ENCODE results near the gene SLC12A7.

The SLC12A7 gene

DNA sequence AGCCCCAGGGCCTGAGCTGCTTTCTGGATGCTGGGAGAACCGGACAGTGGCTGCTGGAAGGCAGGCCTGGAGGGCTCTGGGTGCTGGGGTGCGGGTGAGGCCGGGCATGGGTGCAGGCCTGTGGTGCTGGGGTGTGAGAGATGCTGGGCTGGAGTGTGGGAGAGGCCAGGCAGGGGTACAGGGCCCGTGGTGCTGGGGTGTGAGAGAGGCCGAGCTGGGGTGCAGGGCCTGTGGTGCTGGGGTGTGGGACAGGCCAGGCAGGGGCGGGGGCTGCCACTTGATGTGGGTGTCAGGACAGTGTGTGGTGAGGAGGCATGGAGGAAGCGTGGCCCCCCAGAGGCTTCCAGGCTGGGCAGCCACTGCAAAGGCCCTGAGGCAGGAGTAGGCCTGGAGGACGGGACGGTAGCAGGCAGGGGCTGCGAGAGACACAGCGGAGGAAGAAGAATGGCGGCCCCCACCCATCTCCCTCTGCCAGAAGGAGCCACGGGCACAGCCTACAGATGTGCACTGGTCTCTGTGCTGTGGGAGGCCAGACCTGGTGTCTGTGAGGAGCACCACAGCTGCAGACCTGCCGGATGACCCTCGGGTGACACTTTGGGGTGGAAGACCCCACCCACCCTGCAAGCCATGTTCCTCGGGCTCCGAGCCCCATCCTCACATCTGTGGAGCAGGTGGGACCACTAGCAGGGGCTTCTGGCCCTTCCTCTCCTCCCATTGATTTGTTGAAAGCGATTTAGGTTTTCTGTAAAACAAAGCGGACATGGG, 94.0 kb downstream of the SLC12A7 start:
- no peaks in the 10 kb centered on the region for H3K9me3 ChIP-seq (ENCODE audit: control insufficient read depth, insufficient read depth, low read length)
- H3K36me3 ChIP-seq (ENCODE audit: insufficient read depth, low read length): no peaks in the 10 kb centered on the region
- H3K4me1 ChIP-seq (ENCODE audit: insufficient read depth, low read length): no peaks in the 10 kb centered on the region
- no peak overlapping the region for H3K9ac ChIP-seq (ENCODE audit: low read depth, low read length)

DNA sequence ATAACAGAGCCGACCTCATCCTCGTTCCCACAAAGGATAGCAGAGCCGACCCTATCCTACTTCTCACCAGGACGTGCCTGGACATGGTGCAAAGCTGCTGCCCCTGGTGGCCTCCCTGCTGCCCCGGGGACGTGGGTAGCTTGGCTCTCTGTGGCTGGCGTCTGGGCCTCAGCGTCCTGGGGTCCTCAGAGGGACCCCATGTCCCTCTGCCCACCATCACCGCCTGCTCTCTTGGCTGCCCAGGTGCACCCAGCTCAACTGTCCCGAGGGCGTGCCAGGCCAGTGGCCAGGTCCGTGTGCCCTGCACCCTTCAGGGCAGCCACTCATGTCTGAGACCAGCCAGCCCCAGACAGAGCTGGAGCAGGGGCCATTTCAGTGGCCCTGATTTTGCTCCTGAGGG, 94.8 kb downstream of the SLC12A7 start:
- Histone ChIP-seq H3K4me1 (ENCODE audit: insufficient read depth, low read length) (no peaks in the 10 kb centered on the region), H3K9me3 (ENCODE audit: control insufficient read depth, insufficient read depth, low read length) (no peaks in the 10 kb centered on the region), H3K9ac (ENCODE audit: low read depth, low read length) (no peak overlapping the region), H3K36me3 (ENCODE audit: insufficient read depth, low read length) (no peaks in the 10 kb centered on the region)

DNA sequence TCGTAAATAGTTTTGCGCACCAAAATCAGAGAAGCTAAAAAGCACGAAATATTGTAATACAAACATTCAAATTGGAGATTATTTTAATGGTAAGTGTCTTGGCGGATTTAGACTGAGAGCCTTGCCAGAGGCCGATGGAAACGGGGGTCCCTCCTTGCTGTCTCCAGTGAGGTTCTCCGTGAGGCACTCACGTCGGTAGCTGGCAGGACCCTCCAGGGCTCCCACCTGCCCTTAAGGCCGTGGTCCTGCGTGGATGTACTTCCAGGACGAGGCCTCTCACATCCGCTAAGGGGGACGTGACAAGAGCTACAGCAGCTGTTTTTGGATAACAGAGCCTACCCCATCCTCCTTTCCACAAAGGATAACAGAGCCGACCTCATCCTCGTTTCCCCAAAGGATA, 95.4 kb downstream of the SLC12A7 start:
- no peaks in the 10 kb centered on the region for H3K36me3 ChIP-seq (ENCODE audit: insufficient read depth, low read length)
- no peaks in the 10 kb centered on the region for H3K4me1 ChIP-seq (ENCODE audit: insufficient read depth, low read length)

DNA sequence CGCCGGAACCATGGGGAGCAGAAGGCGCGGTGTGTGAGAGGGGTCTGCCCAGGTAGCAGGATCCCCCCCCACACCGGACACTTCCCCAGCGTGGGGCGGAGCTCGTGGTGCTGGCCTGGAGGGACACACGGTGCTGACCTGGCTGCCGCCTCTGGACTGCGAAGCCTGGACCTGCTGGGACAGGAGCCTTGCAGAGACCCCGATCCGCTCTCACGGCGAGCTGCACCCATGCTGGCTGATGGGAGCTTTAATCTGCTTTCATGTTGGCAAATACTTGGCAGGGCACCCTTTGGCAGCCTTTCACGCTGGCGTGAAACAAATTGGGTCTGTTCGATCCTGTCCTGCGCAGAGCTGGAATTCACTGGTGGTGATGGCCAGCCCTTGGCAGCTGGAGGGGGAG, 95.8 kb downstream of the SLC12A7 start:
- Histone ChIP-seq H3K4me1 (ENCODE audit: insufficient read depth, low read length) (peaks cover under 1% of the 10 kb centered on the region; the same call in 1 of the 2 replicates), H3K36me3 (ENCODE audit: insufficient read depth, low read length) (no peaks in the 10 kb centered on the region), H3K9me3 (ENCODE audit: control insufficient read depth, insufficient read depth, low read length) (no peaks in the 10 kb centered on the region), H3K9ac (ENCODE audit: low read depth, low read length) (no peak overlapping the region)

More for the DNA sequence above, 95.4 kb downstream of the SLC12A7 start:
- no peaks in the 10 kb centered on the region for H3K9me3 ChIP-seq (ENCODE audit: control insufficient read depth, insufficient read depth, low read length)
- H3K9ac ChIP-seq (ENCODE audit: low read depth, low read length): no peak overlapping the region

DNA sequence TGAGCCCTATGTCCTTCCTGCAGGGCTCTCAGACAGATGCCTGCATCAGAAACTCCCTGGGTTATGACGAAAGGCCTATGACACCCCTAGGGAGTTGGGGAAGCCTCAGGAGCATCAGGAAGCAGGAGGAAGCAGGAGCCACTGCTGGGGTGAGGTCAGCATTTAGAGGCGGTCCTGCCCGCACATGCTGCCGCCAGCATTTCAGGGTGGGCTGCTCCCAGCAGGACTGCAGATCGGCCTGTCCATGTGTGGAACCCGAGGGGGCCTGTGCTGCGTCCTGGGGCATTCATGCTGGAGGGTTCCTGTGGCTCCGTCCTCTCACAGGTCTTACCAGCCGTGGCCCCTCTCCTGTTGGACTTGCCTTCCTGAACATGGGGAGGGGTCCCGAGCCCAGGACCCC, 96.4 kb downstream of the SLC12A7 start:
- Histone ChIP-seq H3K36me3 (ENCODE audit: insufficient read depth, low read length) (no peaks in the 10 kb centered on the region), H3K4me1 (ENCODE audit: insufficient read depth, low read length) (peaks cover 2% of the 10 kb centered on the region; the same call in 1 of the 2 replicates), H3K9me3 (ENCODE audit: control insufficient read depth, insufficient read depth, low read length) (no peaks in the 10 kb centered on the region), H3K9ac (ENCODE audit: low read depth, low read length) (no peak overlapping the region)

DNA sequence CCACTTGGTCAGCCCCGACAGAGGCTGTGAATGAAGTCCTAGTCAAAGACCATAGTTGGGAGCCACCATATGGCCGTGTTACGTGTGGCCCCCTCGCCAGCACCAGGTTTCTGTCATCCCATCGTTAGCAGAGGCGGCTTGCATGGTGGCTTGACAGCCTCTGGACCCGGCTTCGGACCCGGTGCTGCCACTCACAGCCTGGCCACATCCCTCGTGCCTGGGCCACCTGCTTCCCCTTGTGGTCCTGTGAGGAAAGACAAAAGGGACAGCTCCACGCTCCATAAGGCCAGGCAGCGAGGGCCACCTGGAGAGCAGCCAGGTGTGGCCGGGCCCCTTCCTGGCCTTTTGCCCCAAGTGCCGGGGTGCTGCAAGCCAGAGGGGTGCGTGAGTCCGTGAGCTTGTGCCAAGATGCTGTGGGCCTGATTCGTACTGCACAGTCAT, 97.1 kb downstream of the SLC12A7 start:
- H3K36me3 ChIP-seq (ENCODE audit: insufficient read depth, low read length): no peaks in the 10 kb centered on the region

DNA sequence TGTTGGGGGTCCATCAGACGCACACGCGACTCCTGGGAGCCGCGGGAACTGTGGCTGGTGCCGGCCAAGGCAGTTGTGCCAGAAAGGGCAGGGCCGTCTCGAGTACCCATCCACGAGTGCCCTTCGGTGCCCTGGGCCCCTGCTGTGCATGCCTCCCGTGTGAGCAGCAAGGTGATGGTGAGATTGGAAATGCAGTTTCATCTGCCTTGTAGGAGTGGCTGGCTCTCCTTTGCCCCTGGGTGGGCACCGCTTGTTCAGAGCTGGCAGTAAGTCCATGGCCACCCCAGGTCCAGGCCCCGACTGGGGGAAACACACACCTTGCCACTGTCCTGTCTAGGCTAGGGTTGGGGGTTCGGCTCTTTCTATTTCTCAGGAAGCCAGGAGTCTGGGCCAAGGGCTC, 97.5 kb downstream of the SLC12A7 start:
- no peak overlapping the region for H3K9ac ChIP-seq (ENCODE audit: low read depth, low read length)
- H3K9me3 ChIP-seq (ENCODE audit: control insufficient read depth, insufficient read depth, low read length): no peaks in the 10 kb centered on the region
- H3K4me1 ChIP-seq (ENCODE audit: insufficient read depth, low read length): peaks cover 2% of the 10 kb centered on the region; the same call in 1 of the 2 replicates
- H3K36me3 ChIP-seq (ENCODE audit: insufficient read depth, low read length): no peaks in the 10 kb centered on the region

More for the DNA sequence above, 97.1 kb downstream of the SLC12A7 start:
- Histone ChIP-seq H3K9ac (ENCODE audit: low read depth, low read length) (no peak overlapping the region), H3K9me3 (ENCODE audit: control insufficient read depth, insufficient read depth, low read length) (no peaks in the 10 kb centered on the region), H3K4me1 (ENCODE audit: insufficient read depth, low read length) (peaks cover 2% of the 10 kb centered on the region; the same call in 1 of the 2 replicates)

DNA sequence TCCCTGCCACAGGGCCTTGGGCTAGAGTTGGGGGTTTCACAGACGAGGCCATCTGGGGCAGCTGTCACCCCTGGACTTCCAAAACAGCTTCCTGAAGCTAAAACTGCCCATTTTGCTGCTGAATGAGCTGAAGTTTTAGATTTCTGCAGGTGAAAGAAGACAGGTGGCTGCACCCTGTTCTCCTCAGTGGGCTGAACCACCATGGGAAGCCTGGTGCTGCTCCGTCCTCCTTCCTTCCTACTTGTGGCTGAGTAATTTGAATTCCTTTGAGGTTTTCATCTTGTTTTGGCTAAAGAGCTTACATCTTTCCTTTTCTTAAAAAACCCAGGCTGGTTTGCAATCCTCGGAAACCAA, 97.9 kb downstream of the SLC12A7 start:
- Histone ChIP-seq H3K36me3 (ENCODE audit: insufficient read depth, low read length) (no peaks in the 10 kb centered on the region), H3K9ac (ENCODE audit: low read depth, low read length) (no peak overlapping the region), H3K9me3 (ENCODE audit: control insufficient read depth, insufficient read depth, low read length) (no peaks in the 10 kb centered on the region), H3K4me1 (ENCODE audit: insufficient read depth, low read length) (peaks cover 2% of the 10 kb centered on the region; the same call in 1 of the 2 replicates)

DNA sequence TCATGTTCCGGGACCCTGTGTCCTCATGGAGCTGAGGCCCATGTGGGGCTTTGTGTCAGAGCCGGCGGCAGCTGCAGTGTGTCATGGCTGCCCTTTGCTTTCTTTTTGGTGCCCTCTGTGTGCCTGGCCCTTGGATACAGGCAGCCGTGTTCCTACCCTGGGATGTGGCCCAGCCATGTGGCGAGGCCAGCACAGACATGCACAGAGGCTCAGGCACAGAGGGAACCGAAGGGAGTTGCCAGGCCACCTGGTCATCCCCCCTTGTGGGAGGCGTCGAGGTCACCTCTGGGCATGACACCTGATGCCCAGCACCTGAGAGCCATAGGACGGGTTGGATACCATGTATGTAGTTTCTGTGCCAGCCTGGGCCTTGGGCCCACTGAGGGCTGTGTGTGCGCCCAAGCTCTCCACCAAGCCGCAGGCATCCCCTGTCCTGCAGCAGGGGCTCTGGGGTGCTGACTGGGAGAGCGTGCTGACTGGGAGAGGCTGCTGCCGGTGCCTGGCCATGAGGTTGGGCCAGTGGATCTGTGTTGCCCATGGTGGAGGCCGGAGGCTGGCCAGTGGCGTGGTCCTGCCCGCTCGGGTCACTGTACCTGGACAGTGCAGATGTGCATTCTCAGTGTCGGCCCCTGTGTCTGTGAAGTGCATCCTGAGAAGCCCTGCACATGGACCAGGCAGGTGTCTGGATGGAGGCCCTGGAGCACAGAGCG, 98.5 kb downstream of the SLC12A7 start:
- Histone ChIP-seq H3K9ac (ENCODE audit: low read depth, low read length) (no peak overlapping the region), H3K9me3 (ENCODE audit: control insufficient read depth, insufficient read depth, low read length) (no peaks in the 10 kb centered on the region), H3K36me3 (ENCODE audit: insufficient read depth, low read length) (no peaks in the 10 kb centered on the region), H3K4me1 (ENCODE audit: insufficient read depth, low read length) (peaks cover 2% of the 10 kb centered on the region; the same call in 1 of the 2 replicates)

DNA sequence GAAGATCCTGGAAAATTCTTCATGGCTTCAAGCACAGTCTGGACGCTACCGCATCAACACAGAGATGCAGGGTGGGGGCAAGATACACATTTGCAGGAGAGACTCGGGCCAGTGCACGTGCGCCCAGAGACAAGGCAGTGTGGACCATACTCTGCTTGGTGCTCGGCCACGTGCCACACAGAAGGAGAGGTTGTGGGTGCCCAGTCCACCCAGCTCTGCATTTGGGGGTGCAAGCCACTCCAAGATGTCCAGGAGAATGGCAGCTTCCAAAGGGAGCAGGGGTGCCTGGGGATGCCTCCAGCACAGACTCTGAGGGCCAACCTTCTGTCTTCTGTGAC, 99.0 kb downstream of the SLC12A7 start:
- no peak overlapping the region for H3K9ac ChIP-seq (ENCODE audit: low read depth, low read length)
- peaks cover 7% of the 10 kb centered on the region; the same call in 1 of the 2 replicates for H3K4me1 ChIP-seq (ENCODE audit: insufficient read depth, low read length)
- H3K9me3 ChIP-seq (ENCODE audit: control insufficient read depth, insufficient read depth, low read length): no peaks in the 10 kb centered on the region
- H3K36me3 ChIP-seq (ENCODE audit: insufficient read depth, low read length): no peaks in the 10 kb centered on the region

DNA sequence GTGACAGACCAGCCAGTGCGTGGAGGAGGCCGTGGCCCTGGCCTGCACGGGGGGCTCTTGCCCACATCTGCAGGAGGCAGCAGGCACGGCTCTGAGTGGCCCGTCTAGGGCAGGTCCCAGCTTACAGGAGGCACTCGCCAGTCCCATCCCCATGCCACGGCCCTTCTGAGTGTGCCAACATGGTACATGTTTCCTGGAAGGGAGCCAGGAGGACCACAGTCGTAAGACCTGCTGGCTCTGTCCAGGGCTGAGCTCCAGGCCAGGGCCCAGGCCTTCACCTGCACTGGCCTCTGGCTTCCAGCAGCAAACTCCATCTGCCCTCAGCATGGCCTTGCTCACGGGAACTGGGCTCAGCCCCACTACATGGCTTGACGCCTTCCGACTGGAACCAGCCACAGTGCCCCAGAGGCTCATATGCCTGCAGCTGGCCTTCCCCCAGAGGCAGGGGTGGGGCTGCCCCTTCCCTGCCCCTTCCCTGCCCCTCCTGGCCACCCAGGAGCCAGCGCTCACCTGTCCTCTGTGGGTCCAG, 99.5 kb downstream of the SLC12A7 start:
- Histone ChIP-seq H3K36me3 (ENCODE audit: insufficient read depth, low read length) (no peaks in the 10 kb centered on the region), H3K9me3 (ENCODE audit: control insufficient read depth, insufficient read depth, low read length) (no peaks in the 10 kb centered on the region), H3K9ac (ENCODE audit: low read depth, low read length) (no peak overlapping the region), H3K4me1 (ENCODE audit: insufficient read depth, low read length) (peaks cover 7% of the 10 kb centered on the region; the same call in 1 of the 2 replicates)

DNA sequence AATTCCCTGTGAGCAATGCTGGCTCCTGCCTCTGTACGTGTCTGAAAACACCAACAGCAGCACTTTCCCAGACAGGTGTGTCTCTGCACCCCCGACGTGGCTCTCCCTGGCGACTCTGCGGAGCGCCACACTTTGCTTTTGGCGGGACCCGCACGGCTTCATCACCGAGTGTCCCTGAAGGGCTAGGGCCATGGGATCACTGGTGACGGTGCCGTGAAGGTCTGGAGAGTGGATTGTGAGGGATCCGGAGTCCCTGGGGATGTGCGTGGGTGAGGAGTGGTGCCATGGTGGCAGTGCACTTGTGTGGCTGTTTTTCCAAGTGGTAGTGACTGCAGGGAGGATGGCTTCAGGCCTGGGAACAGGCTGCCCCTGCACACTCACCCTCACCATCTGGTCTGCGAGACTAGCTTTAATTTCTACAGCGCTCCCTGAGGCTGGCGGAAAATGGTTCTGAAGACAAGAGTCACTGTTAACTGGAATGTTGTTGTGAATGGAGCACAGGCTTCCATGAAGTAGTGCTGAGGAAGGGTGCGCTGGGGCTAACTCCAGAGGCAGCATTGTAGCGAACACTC, 100.0 kb downstream of the SLC12A7 start:
- Histone ChIP-seq H3K36me3 (ENCODE audit: insufficient read depth, low read length) (no peaks in the 10 kb centered on the region), H3K4me1 (ENCODE audit: insufficient read depth, low read length) (peaks cover 7% of the 10 kb centered on the region; the same call in 1 of the 2 replicates), H3K9me3 (ENCODE audit: control insufficient read depth, insufficient read depth, low read length) (no peaks in the 10 kb centered on the region), H3K9ac (ENCODE audit: low read depth, low read length) (no peak overlapping the region)

DNA sequence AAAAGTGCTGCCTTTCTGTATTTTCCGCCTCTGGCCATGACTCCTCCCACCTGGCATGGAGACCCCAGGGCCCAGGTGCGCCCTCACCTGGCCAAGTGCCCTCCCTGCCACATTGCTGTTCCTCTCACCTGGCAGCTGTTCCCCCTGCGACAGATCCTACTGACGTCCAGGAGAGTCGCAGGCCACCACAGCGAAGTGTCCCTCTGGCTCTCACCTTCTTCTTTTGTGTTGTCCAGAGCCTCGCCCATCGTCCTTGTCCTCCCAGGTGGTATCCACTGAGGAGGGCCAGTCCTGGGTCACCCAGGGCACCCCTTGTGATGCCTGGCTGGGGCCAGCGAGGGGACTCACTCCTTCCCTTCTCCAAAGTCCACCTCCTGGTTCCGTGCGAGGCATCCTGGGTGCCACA, 100.6 kb downstream of the SLC12A7 start:
- Histone ChIP-seq H3K9ac (ENCODE audit: low read depth, low read length) (no peak overlapping the region), H3K36me3 (ENCODE audit: insufficient read depth, low read length) (no peaks in the 10 kb centered on the region), H3K4me1 (ENCODE audit: insufficient read depth, low read length) (peaks cover 7% of the 10 kb centered on the region; the same call in 1 of the 2 replicates), H3K9me3 (ENCODE audit: control insufficient read depth, insufficient read depth, low read length) (no peaks in the 10 kb centered on the region)

DNA sequence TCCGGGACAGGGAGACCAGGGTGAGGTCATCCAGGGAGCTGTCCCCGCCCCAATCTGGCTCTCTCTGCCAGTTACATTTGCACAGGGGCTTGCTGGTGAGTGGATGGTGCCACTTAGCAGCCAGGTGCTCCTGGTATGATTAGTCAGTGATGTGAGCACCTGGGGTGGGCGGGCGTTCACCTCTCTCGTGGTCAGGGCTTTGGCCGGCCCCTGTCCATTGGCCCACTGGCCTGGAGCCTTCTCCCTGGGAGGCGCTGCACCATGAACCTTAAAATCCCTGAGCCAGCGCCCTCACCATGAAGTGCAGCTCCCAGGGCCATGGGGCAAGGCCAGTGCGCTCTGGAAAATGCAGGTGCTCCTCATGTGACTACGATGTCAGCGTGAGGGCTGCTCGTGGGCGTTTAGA, 101.2 kb downstream of the SLC12A7 start:
- H3K9me3 ChIP-seq (ENCODE audit: control insufficient read depth, insufficient read depth, low read length): no peaks in the 10 kb centered on the region
- no peak overlapping the region for H3K9ac ChIP-seq (ENCODE audit: low read depth, low read length)
- H3K4me1 ChIP-seq (ENCODE audit: insufficient read depth, low read length): peaks cover 7% of the 10 kb centered on the region; the same call in 1 of the 2 replicates
- H3K36me3 ChIP-seq (ENCODE audit: insufficient read depth, low read length): no peaks in the 10 kb centered on the region
